HepG2 (cell line): ENCODE measurements around the gene VPS9D1. TPM values are rescaled to one million over a fixed set of nuclear protein-coding genes. Genes with fewer than 3 reads are reported as not detected.

Experiments
- ARID2 ChIP-seq: sonication (generic); formaldehyde crosslinking; IDR thresholded peaks from 2 replicates; pipeline ENCODE4 v1.8.1; 2022; ENCODE audit warnings: mild to moderate bottlenecking, missing genetic modification reagents, borderline replicate concordance
- CCDC6 ChIP-seq: sonication (generic); formaldehyde crosslinking; IDR thresholded peaks from 2 replicates; pipeline ENCODE4 v1.8.1; 2022; ENCODE audit warnings: mild to moderate bottlenecking, missing genetic modification reagents, moderate library complexity
- DR1 ChIP-seq: sonication (generic); formaldehyde crosslinking; IDR thresholded peaks from 2 replicates; pipeline ENCODE4 v1.8.0; 2021; ENCODE audit warnings: mild to moderate bottlenecking, missing genetic modification reagents, inconsistent platforms
- HNRNPL ChIP-seq: fragments of 200-400 bp; formaldehyde crosslinking; IDR thresholded peaks from 2 replicates; pipeline ENCODE4 v1.6.1; 2017; ENCODE audit warnings: mild to moderate bottlenecking, low read depth, low read length
- KDM2A ChIP-seq: sonication (generic); formaldehyde crosslinking; IDR thresholded peaks from 2 replicates; pipeline ENCODE4 v1.4.0; 2020; ENCODE audit warnings: low read depth, missing genetic modification reagents, borderline replicate concordance
- KLF12 ChIP-seq: sonication (generic); formaldehyde crosslinking; IDR thresholded peaks from 2 replicates; pipeline ENCODE4 v1.4.0; 2020; ENCODE audit warnings: missing genetic modification reagents, borderline replicate concordance
- MAFF ChIP-seq: IDR thresholded peaks from 2 replicates; pipeline ENCODE4 v1.6.1; 2011; ENCODE audit warnings: low read depth, low read length, improper control_type of control experiment
- PHF8 ChIP-seq: sonication (generic); formaldehyde crosslinking; IDR thresholded peaks from 2 replicates; pipeline ENCODE4 v1.5.0; 2020; ENCODE audit warnings: missing genetic modification reagents
- SATB2 ChIP-seq: sonication (generic); formaldehyde crosslinking; IDR thresholded peaks from 2 replicates; pipeline ENCODE4 v1.5.0; 2020; ENCODE audit warnings: missing genetic modification reagents
- TP53 ChIP-seq: sonication (generic); formaldehyde crosslinking; conservative IDR thresholded peaks from 2 replicates; pipeline ENCODE4 v1.4.0; 2020; ENCODE audit warnings: missing genetic modification reagents
- ZNF253 ChIP-seq: sonication (generic); formaldehyde crosslinking; IDR thresholded peaks from 2 replicates; pipeline ENCODE4 v1.8.0; 2022; ENCODE audit warnings: mild to moderate bottlenecking, missing genetic modification reagents, borderline replicate concordance
- ZNF296 ChIP-seq: sonication (generic); formaldehyde crosslinking; conservative IDR thresholded peaks from 2 replicates; pipeline ENCODE4 v1.5.0; 2020; ENCODE audit warnings: mild to moderate bottlenecking, missing genetic modification reagents
- ZNF382 ChIP-seq: sonication (generic); formaldehyde crosslinking; IDR thresholded peaks from 2 replicates; pipeline ENCODE4 v1.5.0; 2020; ENCODE audit warnings: missing genetic modification reagents, mild to moderate bottlenecking, borderline replicate concordance
- ZNF629 ChIP-seq: sonication (generic); formaldehyde crosslinking; conservative IDR thresholded peaks from 2 replicates; pipeline ENCODE4 v1.5.0; 2020; ENCODE audit warnings: missing genetic modification reagents
- ZNF891 ChIP-seq: sonication (generic); formaldehyde crosslinking; IDR thresholded peaks from 2 replicates; pipeline ENCODE4 v1.5.0; 2020; ENCODE audit warnings: mild to moderate bottlenecking, missing genetic modification reagents
- polyA plus RNA-seq, 8 experiments: library from polyadenylated mRNA; depleted of rRNA in 3 of 8; stranded (reverse) in 7 of 8; unstranded in 1 of 8; fragments of >200 nt; fragmentation: Illumina TruSeq in 4 of 8; extraction: Trizol in 4 of 8; gene quantifications; 2 replicates each; pipeline versions ENCODE4 v1.2.1 to v1.2.3, GENCODE V29; 2011 to 2016; ENCODE audit warnings: low read depth in 4 of 8, missing spikeins in 1 of 8, mixed read lengths in 1 of 8; ENCODE audit not compliant: insufficient read depth in 1 of 8
- total RNA-seq, 5 experiments: library from RNA; depleted of rRNA; stranded (reverse); fragments of >200 nt; fragmentation: Illumina TruSeq; extraction: Trizol; gene quantifications; 2 replicates each; pipeline ENCODE4 v1.2.3, GENCODE V29; 2016; ENCODE audit warnings: low read depth in 1 of 5
- TF ChIP-seq, protein P1 (sequence below): sonication (generic); formaldehyde crosslinking; IDR thresholded peaks from 2 replicates; pipeline ENCODE4 v1.4.0; 2020; ENCODE audit warnings: missing genetic modification reagents, mild to moderate bottlenecking, borderline replicate concordance
- TF ChIP-seq, protein P2 (sequence below), 2 experiments: sonication (generic) in 1 of 2; formaldehyde crosslinking in 1 of 2; IDR thresholded peaks; 2 replicates each; pipeline versions ENCODE4 v1.6.1 to v1.9.0; 2014 to 2022; ENCODE audit warnings: antibody characterized with exemption in 1 of 2, borderline replicate concordance in 1 of 2, inconsistent platforms in 1 of 2, low read depth in 1 of 2, missing genetic modification reagents in 1 of 2
- TF ChIP-seq, protein P3 (sequence below): sonication (generic); formaldehyde crosslinking; IDR thresholded peaks from 2 replicates; pipeline ENCODE4 v1.4.0; 2020; ENCODE audit warnings: missing genetic modification reagents

The VPS9D1 gene
- total and polyA plus RNA-seq, 2 of the 13 experiments (the other 11 are each of a cell fraction or from before 2014, with no cell fraction given): 10.1 to 13.2 TPM

DNA sequence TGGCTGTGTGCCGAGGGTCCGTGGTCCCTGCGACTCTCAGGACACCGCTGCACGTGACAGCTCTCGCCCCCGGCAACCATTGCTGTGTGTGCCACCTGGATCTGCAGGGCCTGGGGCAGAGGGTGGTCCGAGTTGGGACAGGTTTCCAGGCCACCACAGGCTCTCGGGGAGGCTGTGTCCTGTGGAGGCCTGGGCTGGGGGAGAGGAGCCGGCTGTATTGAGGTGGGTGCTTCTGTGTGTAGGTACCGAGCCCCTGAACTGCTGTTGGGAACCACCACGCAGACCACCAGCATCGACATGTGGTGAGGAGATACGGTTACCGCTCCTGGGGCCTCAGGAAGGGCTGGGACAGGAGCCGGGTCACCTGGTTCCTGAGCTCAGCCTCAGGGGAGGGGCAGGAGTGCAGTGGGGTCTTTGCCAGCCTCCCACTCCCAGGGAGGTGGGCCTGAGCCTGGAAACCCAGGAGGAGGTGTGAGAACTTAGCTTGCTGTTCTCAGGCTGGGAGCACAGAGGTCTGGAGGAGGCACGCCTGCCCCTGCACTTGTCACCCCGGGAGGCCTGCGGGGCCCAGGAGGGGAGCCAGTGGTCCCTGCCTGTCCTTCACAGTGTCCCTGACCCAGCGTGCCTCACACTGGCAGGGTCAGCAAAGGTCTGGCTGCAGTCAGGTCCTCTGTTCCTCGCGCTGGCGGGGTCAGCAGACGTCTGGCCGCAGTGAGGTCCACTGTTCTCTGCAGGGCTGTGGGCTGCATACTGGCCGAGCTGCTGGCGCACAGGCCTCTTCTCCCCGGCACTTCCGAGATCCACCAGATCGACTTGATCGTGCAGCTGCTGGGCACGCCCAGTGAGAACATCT is 26.5 kb downstream of the VPS9D1 start (continued):
- TF ChIP-seq, protein P1, sequence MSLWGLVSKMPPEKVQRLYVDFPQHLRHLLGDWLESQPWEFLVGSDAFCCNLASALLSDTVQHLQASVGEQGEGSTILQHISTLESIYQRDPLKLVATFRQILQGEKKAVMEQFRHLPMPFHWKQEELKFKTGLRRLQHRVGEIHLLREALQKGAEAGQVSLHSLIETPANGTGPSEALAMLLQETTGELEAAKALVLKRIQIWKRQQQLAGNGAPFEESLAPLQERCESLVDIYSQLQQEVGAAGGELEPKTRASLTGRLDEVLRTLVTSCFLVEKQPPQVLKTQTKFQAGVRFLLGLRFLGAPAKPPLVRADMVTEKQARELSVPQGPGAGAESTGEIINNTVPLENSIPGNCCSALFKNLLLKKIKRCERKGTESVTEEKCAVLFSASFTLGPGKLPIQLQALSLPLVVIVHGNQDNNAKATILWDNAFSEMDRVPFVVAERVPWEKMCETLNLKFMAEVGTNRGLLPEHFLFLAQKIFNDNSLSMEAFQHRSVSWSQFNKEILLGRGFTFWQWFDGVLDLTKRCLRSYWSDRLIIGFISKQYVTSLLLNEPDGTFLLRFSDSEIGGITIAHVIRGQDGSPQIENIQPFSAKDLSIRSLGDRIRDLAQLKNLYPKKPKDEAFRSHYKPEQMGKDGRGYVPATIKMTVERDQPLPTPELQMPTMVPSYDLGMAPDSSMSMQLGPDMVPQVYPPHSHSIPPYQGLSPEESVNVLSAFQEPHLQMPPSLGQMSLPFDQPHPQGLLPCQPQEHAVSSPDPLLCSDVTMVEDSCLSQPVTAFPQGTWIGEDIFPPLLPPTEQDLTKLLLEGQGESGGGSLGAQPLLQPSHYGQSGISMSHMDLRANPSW (CRISPR knock-in tag): no peak; the same call in 1 of the 2 replicates
- TF ChIP-seq ZNF629 (CRISPR knock-in tag) (no peak), PHF8 (no peak), ZNF253 (CRISPR knock-in tag) (no peak), ZNF891 (CRISPR knock-in tag) (no peak), CCDC6 (CRISPR knock-in tag) (no peak), SATB2 (CRISPR knock-in tag) (no peak), ZNF296 (CRISPR knock-in tag) (peak; percentile 95), HNRNPL (0 out of 2 replicates have a peak, but pooled peaks have one; percentile 66), TP53 (CRISPR knock-in tag) (no peak), KDM2A (CRISPR knock-in tag) (no peak), DR1 (CRISPR knock-in tag) (no peak), ARID2 (CRISPR knock-in tag) (no peak), MAFF (no peak), ZNF382 (CRISPR knock-in tag) (no peak), KLF12 (CRISPR knock-in tag) (0 out of 2 replicates have a peak, but pooled peaks have one; percentile 1)
- TF ChIP-seq, protein P2, sequence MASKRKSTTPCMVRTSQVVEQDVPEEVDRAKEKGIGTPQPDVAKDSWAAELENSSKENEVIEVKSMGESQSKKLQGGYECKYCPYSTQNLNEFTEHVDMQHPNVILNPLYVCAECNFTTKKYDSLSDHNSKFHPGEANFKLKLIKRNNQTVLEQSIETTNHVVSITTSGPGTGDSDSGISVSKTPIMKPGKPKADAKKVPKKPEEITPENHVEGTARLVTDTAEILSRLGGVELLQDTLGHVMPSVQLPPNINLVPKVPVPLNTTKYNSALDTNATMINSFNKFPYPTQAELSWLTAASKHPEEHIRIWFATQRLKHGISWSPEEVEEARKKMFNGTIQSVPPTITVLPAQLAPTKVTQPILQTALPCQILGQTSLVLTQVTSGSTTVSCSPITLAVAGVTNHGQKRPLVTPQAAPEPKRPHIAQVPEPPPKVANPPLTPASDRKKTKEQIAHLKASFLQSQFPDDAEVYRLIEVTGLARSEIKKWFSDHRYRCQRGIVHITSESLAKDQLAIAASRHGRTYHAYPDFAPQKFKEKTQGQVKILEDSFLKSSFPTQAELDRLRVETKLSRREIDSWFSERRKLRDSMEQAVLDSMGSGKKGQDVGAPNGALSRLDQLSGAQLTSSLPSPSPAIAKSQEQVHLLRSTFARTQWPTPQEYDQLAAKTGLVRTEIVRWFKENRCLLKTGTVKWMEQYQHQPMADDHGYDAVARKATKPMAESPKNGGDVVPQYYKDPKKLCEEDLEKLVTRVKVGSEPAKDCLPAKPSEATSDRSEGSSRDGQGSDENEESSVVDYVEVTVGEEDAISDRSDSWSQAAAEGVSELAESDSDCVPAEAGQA (IDR thresholded peaks at IDR 0.05; ENCODE audit: low read depth): no peak; the same call in 1 of the 2 replicates
- TF ChIP-seq, protein P2 (CRISPR knock-in tag; IDR thresholded peaks at IDR 0.05; ENCODE audit: borderline replicate concordance): no peak
- TF ChIP-seq, protein P3, sequence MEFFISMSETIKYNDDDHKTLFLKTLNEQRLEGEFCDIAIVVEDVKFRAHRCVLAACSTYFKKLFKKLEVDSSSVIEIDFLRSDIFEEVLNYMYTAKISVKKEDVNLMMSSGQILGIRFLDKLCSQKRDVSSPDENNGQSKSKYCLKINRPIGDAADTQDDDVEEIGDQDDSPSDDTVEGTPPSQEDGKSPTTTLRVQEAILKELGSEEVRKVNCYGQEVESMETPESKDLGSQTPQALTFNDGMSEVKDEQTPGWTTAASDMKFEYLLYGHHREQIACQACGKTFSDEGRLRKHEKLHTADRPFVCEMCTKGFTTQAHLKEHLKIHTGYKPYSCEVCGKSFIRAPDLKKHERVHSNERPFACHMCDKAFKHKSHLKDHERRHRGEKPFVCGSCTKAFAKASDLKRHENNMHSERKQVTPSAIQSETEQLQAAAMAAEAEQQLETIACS (CRISPR knock-in tag): no peak
